Hepatic stellate cell (primary cell): ENCODE data around the gene SLC37A1.

ENCODE experiments used
- DNase-seq: peaks from one replicate; pipeline ENCODE4 v3.0.0; 2011; ENCODE audit warnings: low spot score

SLC37A1 gene

GRCh38 chr21:42578761-42579415 lies 65.2 kb downstream of the SLC37A1 start:
- DNase-seq: no peak

- no peak for DNase-seq
Measured at GRCh38 chr21:42579456-42580075, 65.9 kb downstream of the SLC37A1 start.

- DNase-seq: no peak
Measured at GRCh38 chr21:42580076-42580792, 66.6 kb downstream of the SLC37A1 start.

GRCh38 chr21:42580793-42581321 lies 67.2 kb downstream of the SLC37A1 start:
- DNase-seq: no peak

- DNase-seq: no peak
Measured at GRCh38 chr21:42581336-42581992, 67.8 kb downstream of the SLC37A1 start.

GRCh38 chr21:42581993-42582786 lies 68.5 kb downstream of the SLC37A1 start:
- no peak for DNase-seq

GRCh38 chr21:42582787-42583476 lies 69.3 kb downstream of the SLC37A1 start:
- DNase-seq: no peak

- no peak for DNase-seq
Measured at GRCh38 chr21:42583477-42584295, 70.0 kb downstream of the SLC37A1 start.

GRCh38 chr21:42584296-42584641 lies 70.6 kb downstream of the SLC37A1 start:
- DNase-seq: no peak

GRCh38 chr21:42585881-42586280 lies 72.2 kb downstream of the SLC37A1 start:
- no peak for DNase-seq

GRCh38 chr21:42586406-42586805 lies 72.8 kb downstream of the SLC37A1 start:
- no peak for DNase-seq

GRCh38 chr21:42587036-42587435 lies 73.4 kb downstream of the SLC37A1 start:
- no peak for DNase-seq

GRCh38 chr21:42590431-42591131 lies 76.9 kb downstream of the SLC37A1 start:
- DNase-seq: no peak

- DNase-seq: no peak
Measured at GRCh38 chr21:42591170-42591869, 77.7 kb downstream of the SLC37A1 start.

- DNase-seq: no peak
Measured at GRCh38 chr21:42592156-42592820, 78.6 kb downstream of the SLC37A1 start.

- peak; percentile 92 for DNase-seq
Measured at GRCh38 chr21:42593007-42593814, 79.6 kb downstream of the SLC37A1 start.

- DNase-seq: peak; percentile 27
Measured at GRCh38 chr21:42594616-42595282, 81.1 kb downstream of the SLC37A1 start.
